ENCODE data around the gene PPOX. TPM values are rescaled to one million over a fixed set of nuclear protein-coding genes. Genes with fewer than 3 reads are reported as not detected.

Gene PPOX
- total RNA-seq, 1 donor from 2014 or later = 21.6 TPM

DNA sequence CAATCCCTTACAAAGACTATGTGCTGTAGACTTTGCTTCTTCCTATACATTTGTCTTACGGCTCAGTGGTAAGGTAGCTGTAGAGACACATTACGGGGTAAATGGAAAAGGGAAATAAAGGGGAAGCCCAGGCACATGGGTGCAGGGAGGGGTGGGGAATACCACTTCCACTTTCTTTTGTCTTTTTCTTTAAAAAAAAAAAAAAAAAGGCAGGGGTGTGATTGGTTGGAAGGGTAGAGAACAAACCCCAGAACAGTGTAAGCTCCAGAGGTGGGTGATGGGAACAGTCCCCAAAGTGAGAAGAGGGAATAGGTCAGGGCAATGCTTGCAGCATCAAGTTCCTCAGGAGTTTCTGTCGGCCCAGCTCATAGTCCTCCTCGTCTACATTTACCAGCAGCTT, 44.4 kb upstream of the PPOX start:
- Mint-ChIP-seq H3K4me3 (ENCODE audit: unreplicated experiment) (no peak overlapping the region), H3K36me3 (ENCODE audit: low read depth) (peaks cover 36% of the 10 kb centered on the region), H3K27ac (ENCODE audit: unreplicated experiment) (no peak overlapping the region)

DNA sequence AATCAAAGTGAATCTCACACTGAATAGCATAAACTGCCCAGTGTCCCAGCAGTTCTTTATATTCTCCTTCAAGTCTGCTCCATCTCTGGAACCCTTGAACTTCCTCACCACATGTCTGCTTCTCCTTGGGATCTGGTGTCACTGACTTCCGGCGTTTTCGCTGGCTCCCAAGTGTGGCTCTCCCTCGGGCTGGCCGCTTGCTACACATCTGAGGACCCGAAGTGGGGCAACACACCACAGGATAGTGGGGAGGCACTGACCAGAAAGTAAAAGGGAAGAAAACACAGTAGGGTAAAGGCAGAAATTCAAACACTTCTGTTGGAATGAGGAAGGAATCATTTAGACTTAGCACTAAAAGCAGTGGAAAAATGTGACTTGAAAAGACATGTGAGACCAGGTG, 43.3 kb upstream of the PPOX start:
- H3K4me3 Mint-ChIP-seq (ENCODE audit: unreplicated experiment) = no peak overlapping the region
- H3K27ac Mint-ChIP-seq (ENCODE audit: unreplicated experiment) = peak overlapping the region; percentile 65
- H3K9me3 Mint-ChIP-seq (ENCODE audit: low read depth) = no peaks in the 10 kb centered on the region
- H3K4me1 Mint-ChIP-seq (ENCODE audit: low read depth) = peaks cover 30% of the 10 kb centered on the region
- no peak for DNase-seq (ENCODE audit: low spot score)
- no peaks in the 10 kb centered on the region for H3K27me3 Mint-ChIP-seq (ENCODE audit: low read depth)
- peaks cover 43% of the 10 kb centered on the region for H3K36me3 Mint-ChIP-seq (ENCODE audit: low read depth)
- TF ChIP-seq, protein P1, sequence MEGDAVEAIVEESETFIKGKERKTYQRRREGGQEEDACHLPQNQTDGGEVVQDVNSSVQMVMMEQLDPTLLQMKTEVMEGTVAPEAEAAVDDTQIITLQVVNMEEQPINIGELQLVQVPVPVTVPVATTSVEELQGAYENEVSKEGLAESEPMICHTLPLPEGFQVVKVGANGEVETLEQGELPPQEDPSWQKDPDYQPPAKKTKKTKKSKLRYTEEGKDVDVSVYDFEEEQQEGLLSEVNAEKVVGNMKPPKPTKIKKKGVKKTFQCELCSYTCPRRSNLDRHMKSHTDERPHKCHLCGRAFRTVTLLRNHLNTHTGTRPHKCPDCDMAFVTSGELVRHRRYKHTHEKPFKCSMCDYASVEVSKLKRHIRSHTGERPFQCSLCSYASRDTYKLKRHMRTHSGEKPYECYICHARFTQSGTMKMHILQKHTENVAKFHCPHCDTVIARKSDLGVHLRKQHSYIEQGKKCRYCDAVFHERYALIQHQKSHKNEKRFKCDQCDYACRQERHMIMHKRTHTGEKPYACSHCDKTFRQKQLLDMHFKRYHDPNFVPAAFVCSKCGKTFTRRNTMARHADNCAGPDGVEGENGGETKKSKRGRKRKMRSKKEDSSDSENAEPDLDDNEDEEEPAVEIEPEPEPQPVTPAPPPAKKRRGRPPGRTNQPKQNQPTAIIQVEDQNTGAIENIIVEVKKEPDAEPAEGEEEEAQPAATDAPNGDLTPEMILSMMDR (IDR thresholded peaks at IDR 0.05) = no peak

More for the DNA sequence above, 44.4 kb upstream of the PPOX start:
- Mint-ChIP-seq H3K9me3 (ENCODE audit: low read depth) (no peaks in the 10 kb centered on the region), H3K4me1 (ENCODE audit: low read depth) (peaks cover 30% of the 10 kb centered on the region), H3K27me3 (ENCODE audit: low read depth) (no peaks in the 10 kb centered on the region)
- DNase-seq (ENCODE audit: low spot score) = no peak
- TF ChIP-seq, protein P1 (IDR thresholded peaks at IDR 0.05) = no peak

DNA sequence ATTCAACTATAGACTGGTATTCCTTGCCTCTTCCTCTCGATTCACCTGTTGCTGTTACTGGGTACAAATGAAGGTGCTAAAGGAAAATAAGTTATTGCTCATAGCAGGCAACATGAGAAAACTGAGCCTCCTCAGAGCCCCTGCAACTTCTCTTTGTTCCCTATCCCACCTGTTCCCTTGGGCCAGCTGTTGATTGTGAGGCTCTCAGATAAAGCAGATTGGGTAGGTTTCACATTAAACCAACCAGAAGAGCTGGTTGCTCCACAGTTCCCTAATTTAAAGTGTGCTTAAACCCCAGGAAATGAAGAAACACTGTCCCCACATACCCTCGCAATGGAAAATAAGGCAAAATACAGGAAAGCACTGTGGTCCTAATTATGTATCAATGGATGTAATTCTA, 38.6 kb upstream of the PPOX start:
- Mint-ChIP-seq H3K4me3 (ENCODE audit: unreplicated experiment) (no peak overlapping the region), H3K36me3 (ENCODE audit: low read depth) (peaks cover 32% of the 10 kb centered on the region), H3K4me1 (ENCODE audit: low read depth) (peaks cover 36% of the 10 kb centered on the region), H3K9me3 (ENCODE audit: low read depth) (no peaks in the 10 kb centered on the region), H3K27ac (ENCODE audit: unreplicated experiment) (no peak overlapping the region), H3K27me3 (ENCODE audit: low read depth) (no peaks in the 10 kb centered on the region)
- TF ChIP-seq, protein P1 (IDR thresholded peaks at IDR 0.05) = no peak
- DNase-seq (ENCODE audit: low spot score) = no peak

DNA sequence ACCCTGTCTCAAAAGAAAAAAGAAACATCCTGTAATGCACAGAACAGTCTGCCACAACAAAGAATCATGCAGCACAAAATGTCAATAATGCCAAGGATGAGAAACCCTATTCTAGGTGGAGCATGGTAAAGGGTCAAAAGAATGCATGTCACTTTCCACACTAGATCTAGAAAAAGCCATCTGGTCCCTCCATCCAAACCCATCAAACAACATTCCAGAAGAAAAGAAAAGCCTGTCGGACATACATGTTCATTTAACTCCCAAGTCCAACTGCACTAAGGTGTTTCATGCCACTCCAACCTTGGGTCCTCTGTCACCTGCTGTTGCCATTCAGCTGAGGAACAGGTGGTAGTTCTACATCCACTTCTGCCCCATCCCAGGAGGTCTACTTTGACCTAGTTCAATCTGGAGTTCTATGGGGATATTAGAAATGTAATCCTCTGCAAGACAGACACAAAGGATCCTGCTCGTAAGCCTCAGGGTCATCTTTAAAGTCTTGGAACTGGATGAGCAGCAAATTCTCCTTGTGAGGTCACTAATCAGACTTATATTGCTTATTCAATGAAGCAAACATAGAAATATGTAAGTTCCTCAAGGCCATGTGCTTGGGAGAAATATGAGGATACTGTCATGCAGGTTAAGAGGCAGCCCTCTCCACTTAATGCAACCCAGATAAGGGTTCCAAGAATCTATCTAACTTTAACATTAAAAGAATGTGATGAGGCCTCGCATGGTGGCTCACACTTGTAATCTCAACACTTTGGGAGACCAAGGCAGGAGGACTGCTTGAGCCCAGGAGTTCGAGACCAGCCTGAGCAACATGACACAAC, 37.4 kb upstream of the PPOX start:
- no peak overlapping the region for H3K4me3 Mint-ChIP-seq (ENCODE audit: unreplicated experiment)

DNA sequence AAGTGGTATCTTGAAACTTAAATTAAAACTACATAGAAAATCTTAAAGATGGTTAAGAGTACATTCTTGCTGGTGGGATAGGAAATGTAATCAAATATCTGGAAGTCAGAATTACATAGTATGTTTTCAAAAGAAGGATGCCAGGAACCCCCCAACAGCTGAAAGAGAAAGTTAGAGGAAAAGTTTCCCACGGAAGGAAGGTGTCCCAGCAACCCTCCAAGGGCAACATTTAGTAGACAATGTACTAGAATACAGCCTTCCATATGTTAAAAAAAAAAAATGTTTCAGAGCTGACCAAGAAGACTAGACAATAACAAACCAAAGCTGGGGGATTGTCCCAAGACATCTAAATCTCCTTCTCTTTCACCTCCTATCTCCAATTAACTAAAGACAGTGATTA, 36.0 kb upstream of the PPOX start:
- H3K27ac Mint-ChIP-seq (ENCODE audit: unreplicated experiment) = peak overlapping the region; percentile 6

More for the DNA sequence above, 37.4 kb upstream of the PPOX start:
- TF ChIP-seq, protein P1 (IDR thresholded peaks at IDR 0.05) = no peak
- H3K27me3 Mint-ChIP-seq (ENCODE audit: low read depth) = no peaks in the 10 kb centered on the region
- no peaks in the 10 kb centered on the region for H3K9me3 Mint-ChIP-seq (ENCODE audit: low read depth)
- H3K36me3 Mint-ChIP-seq (ENCODE audit: low read depth) = peaks cover 22% of the 10 kb centered on the region
- DNase-seq (ENCODE audit: low spot score) = no peak
- H3K27ac Mint-ChIP-seq (ENCODE audit: unreplicated experiment) = no peak overlapping the region
- peaks cover 36% of the 10 kb centered on the region for H3K4me1 Mint-ChIP-seq (ENCODE audit: low read depth)

More for the DNA sequence above, 36.0 kb upstream of the PPOX start:
- TF ChIP-seq, protein P1 (IDR thresholded peaks at IDR 0.05) = no peak
- DNase-seq (ENCODE audit: low spot score) = no peak
- Mint-ChIP-seq H3K4me1 (ENCODE audit: low read depth) (peaks cover 36% of the 10 kb centered on the region), H3K9me3 (ENCODE audit: low read depth) (no peaks in the 10 kb centered on the region), H3K36me3 (ENCODE audit: low read depth) (peaks cover 19% of the 10 kb centered on the region), H3K27me3 (ENCODE audit: low read depth) (no peaks in the 10 kb centered on the region), H3K4me3 (ENCODE audit: unreplicated experiment) (no peak overlapping the region)

All from chondrocyte (in vitro differentiated cells).